Measurements from ENCODE around the gene MRPS6. TPM values are rescaled to one million over a fixed set of nuclear protein-coding genes. Genes with fewer than 3 reads are reported as not detected.
A peak's percentile ranks its signal among the peaks of the same experiment; 100 is the strongest.

The MRPS6 gene
- total and polyA plus RNA-seq, 2 donors from 2014 or later, result 52.3 to 270 TPM

- FAIRE-seq, result no peak
- no peak overlapping the region for H3K27ac ChIP-seq (ENCODE audit: low read depth in 2 of 2, low read length in 2 of 2)
- intact Hi-C loops (cut with DNase I), result no loop called here
These were observed 68.0 kb downstream of the MRPS6 start for GRCh38 chr21:34141373-34141772.

GRCh38 chr21:34143685-34144182 lies 70.4 kb downstream of the MRPS6 start:
- Histone ChIP-seq H3K4me1 (ENCODE audit: control insufficient read depth in 2 of 3, insufficient read depth in 2 of 3, low read depth in 1 of 3, low read length in 3 of 3) (peaks cover 0 to 26% (median 19%) of the 10 kb centered on the region in 3 donors), H3K27me3 (ENCODE audit: control insufficient read depth, insufficient read depth, low read length) (no peaks in the 10 kb centered on the region), H3K27ac (ENCODE audit: low read depth in 2 of 2, low read length in 2 of 2) (no peak overlapping the region), H3K9me3 (ENCODE audit: control insufficient read depth in 2 of 3, insufficient read depth in 1 of 3, low read length in 3 of 3) (no peaks in the 10 kb centered on the region), H3K9ac (ENCODE audit: low read length in 3 of 3) (no peak overlapping the region), H3K36me3 (ENCODE audit: control insufficient read depth in 2 of 3, insufficient read depth in 3 of 3, low read length in 3 of 3) (peaks cover 0 to 15% (median 3%) of the 10 kb centered on the region in 3 donors), H3K4me3 (ENCODE audit: low read length in 3 of 3) (no peak overlapping the region)
- DNase-seq (peak in 3 of 5 donors; percentile 58 to 89 (median 82)), FAIRE-seq (no peak)
- TF ChIP-seq CTCF (IDR thresholded peaks at IDR 0.05; ENCODE audit: borderline replicate concordance, extremely low read depth, insufficient read depth), result no peak
- intact Hi-C loops (cut with DNase I), result no loop called here

More at GRCh38 chr21:34141373-34141772, 68.0 kb downstream of the MRPS6 start:
- Histone ChIP-seq H3K36me3 (ENCODE audit: control insufficient read depth in 2 of 3, insufficient read depth in 3 of 3, low read length in 3 of 3) (peaks cover 0 to 15% (median 3%) of the 10 kb centered on the region in 3 donors), H3K9ac (ENCODE audit: low read length in 3 of 3) (no peak overlapping the region), H3K4me1 (ENCODE audit: control insufficient read depth in 2 of 3, insufficient read depth in 2 of 3, low read depth in 1 of 3, low read length in 3 of 3) (peaks cover 0 to 16% (median 11%) of the 10 kb centered on the region in 3 donors), H3K9me3 (ENCODE audit: control insufficient read depth in 2 of 3, insufficient read depth in 1 of 3, low read length in 3 of 3) (no peaks in the 10 kb centered on the region), H3K27me3 (ENCODE audit: control insufficient read depth, insufficient read depth, low read length) (no peaks in the 10 kb centered on the region), H3K4me3 (ENCODE audit: low read length in 3 of 3) (no peak overlapping the region)
- no peak for DNase-seq
- no peak for TF ChIP-seq CTCF (IDR thresholded peaks at IDR 0.05; ENCODE audit: borderline replicate concordance, extremely low read depth, insufficient read depth)

GRCh38 chr21:34144224-34144623 lies 70.8 kb downstream of the MRPS6 start:
- no peak overlapping the region for H3K9ac ChIP-seq (ENCODE audit: low read length in 3 of 3)
- DNase-seq, result no peak
- H3K27ac ChIP-seq (ENCODE audit: low read depth in 2 of 2, low read length in 2 of 2), result no peak overlapping the region
- TF ChIP-seq CTCF (IDR thresholded peaks at IDR 0.05; ENCODE audit: borderline replicate concordance, extremely low read depth, insufficient read depth), result no peak
- H3K4me3 ChIP-seq (ENCODE audit: low read length in 3 of 3), result no peak overlapping the region
- peaks cover 0 to 15% (median 3%) of the 10 kb centered on the region in 3 donors for H3K36me3 ChIP-seq (ENCODE audit: control insufficient read depth in 2 of 3, insufficient read depth in 3 of 3, low read length in 3 of 3)
- H3K27me3 ChIP-seq (ENCODE audit: control insufficient read depth, insufficient read depth, low read length), result no peaks in the 10 kb centered on the region
- H3K4me1 ChIP-seq (ENCODE audit: control insufficient read depth in 2 of 3, insufficient read depth in 2 of 3, low read depth in 1 of 3, low read length in 3 of 3), result peaks cover 0 to 26% (median 19%) of the 10 kb centered on the region in 3 donors
- no peak for FAIRE-seq
- H3K9me3 ChIP-seq (ENCODE audit: control insufficient read depth in 2 of 3, insufficient read depth in 1 of 3, low read length in 3 of 3), result no peaks in the 10 kb centered on the region
- intact Hi-C loops (cut with DNase I), result no loop called here
